C4-2B (cell line): Measurements from ENCODE around the gene SORCS1.

Source experiments
- ZFX ChIP-seq: fragments of 450-650 bp; IDR thresholded peaks from 2 replicates; pipeline ENCODE4 v1.6.1; 2017
- TF ChIP-seq, protein P1 (sequence below): fragments of 450-650 bp; conservative IDR thresholded peaks from 2 replicates; pipeline ENCODE4 v1.5.1; 2017; ENCODE audit warnings: mild to moderate bottlenecking

DNA sequence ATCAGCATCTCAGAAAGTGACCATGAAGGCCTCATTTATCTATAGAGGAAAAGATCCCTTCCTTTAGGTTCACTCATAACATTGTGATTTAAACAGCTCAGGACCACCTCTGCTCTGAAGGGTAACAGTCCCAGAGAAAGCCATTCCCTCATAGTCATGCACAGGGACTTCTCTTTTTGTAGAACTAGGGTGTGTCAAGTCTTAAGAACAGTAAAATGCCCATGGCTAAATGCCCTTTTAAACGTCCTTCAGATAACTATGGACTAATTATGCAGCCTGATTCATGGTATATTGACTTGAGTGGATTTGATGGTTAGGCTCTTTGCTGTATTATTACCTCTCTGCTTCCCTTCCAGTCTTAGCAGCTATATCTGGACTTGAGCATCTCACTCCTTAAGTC, 337.8 kb downstream of the SORCS1 start:
- TF ChIP-seq, protein P1, sequence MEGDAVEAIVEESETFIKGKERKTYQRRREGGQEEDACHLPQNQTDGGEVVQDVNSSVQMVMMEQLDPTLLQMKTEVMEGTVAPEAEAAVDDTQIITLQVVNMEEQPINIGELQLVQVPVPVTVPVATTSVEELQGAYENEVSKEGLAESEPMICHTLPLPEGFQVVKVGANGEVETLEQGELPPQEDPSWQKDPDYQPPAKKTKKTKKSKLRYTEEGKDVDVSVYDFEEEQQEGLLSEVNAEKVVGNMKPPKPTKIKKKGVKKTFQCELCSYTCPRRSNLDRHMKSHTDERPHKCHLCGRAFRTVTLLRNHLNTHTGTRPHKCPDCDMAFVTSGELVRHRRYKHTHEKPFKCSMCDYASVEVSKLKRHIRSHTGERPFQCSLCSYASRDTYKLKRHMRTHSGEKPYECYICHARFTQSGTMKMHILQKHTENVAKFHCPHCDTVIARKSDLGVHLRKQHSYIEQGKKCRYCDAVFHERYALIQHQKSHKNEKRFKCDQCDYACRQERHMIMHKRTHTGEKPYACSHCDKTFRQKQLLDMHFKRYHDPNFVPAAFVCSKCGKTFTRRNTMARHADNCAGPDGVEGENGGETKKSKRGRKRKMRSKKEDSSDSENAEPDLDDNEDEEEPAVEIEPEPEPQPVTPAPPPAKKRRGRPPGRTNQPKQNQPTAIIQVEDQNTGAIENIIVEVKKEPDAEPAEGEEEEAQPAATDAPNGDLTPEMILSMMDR: no peak
- TF ChIP-seq ZFX: no peak
